Peyer's patch (tissue), 4 donors: ENCODE results near the gene TBL1XR1.

Source experiments
- POLR2A ChIP-seq, 2 donors: fragments of 450-650 bp; IDR thresholded peaks; one replicate each; pipeline ENCODE4 v1.5.1; 2017; ENCODE audit warnings: antibody characterized with exemption in 2 of 2, mild to moderate bottlenecking in 2 of 2, moderate library complexity in 2 of 2
- TF ChIP-seq, protein P1 (sequence below), 6 experiments: fragments of 450-650 bp in 4 of 6; fragments of 200-600 bp in 2 of 6; sonication (generic) in 1 of 6; IDR thresholded peaks; one replicate each; pipeline ENCODE4 v1.5.1; 2017 to 2019; ENCODE audit warnings: antibody characterized with exemption in 6 of 6, mild to moderate bottlenecking in 3 of 6, moderate library complexity in 1 of 6

GRCh38 chr3:177102553-177102952 is 94.7 kb downstream of the TBL1XR1 start:
- TF ChIP-seq, protein P1, sequence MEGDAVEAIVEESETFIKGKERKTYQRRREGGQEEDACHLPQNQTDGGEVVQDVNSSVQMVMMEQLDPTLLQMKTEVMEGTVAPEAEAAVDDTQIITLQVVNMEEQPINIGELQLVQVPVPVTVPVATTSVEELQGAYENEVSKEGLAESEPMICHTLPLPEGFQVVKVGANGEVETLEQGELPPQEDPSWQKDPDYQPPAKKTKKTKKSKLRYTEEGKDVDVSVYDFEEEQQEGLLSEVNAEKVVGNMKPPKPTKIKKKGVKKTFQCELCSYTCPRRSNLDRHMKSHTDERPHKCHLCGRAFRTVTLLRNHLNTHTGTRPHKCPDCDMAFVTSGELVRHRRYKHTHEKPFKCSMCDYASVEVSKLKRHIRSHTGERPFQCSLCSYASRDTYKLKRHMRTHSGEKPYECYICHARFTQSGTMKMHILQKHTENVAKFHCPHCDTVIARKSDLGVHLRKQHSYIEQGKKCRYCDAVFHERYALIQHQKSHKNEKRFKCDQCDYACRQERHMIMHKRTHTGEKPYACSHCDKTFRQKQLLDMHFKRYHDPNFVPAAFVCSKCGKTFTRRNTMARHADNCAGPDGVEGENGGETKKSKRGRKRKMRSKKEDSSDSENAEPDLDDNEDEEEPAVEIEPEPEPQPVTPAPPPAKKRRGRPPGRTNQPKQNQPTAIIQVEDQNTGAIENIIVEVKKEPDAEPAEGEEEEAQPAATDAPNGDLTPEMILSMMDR (IDR thresholded peaks at IDR 0.05), result no peak
- no peak for TF ChIP-seq POLR2A (IDR thresholded peaks at IDR 0.05)
